ENCODE data around the gene COLEC12. TPM values are rescaled to one million over a fixed set of nuclear protein-coding genes. Genes with fewer than 3 reads are reported as not detected.

The COLEC12 gene
- total RNA-seq, 1 experiment from 2014 or later: not detected

GRCh38 chr18:422966-423365 is 77.5 kb downstream of the COLEC12 start:
- H3K4me3 ChIP-seq: no peak overlapping the region
- no peaks in the 10 kb centered on the region for H3K9me3 ChIP-seq (ENCODE audit: insufficient read depth, low read depth)
- no peaks in the 10 kb centered on the region for H3K4me1 ChIP-seq (replicated peaks; ENCODE audit: insufficient read depth)
- no peaks in the 10 kb centered on the region; the same call in 1 of the 2 replicates for H3K9me2 ChIP-seq (ENCODE audit: insufficient read depth)
- ChIA-PET CTCF (no interaction called here), POLR2A (ENCODE audit: unreplicated experiment) (no interaction called here)
- no peak overlapping the region for H3K4me2 ChIP-seq
- no peak overlapping the region for H3K27ac ChIP-seq
- no peak for TF ChIP-seq CTCF (conservative IDR thresholded peaks at IDR 0.05)
- TF ChIP-seq EZH2 (IDR thresholded peaks at IDR 0.05; ENCODE audit: low read depth): no peak
- no peaks in the 10 kb centered on the region for H3K79me2 ChIP-seq (ENCODE audit: low read depth)
- DNase-seq: no peak
- BruUV-seq (replicated peaks): no TSS peak
- 0 out of 2 replicates have a peak, but pooled peaks cover 11% of the 10 kb centered on the region for H3K27me3 ChIP-seq (ENCODE audit: insufficient read depth, low read depth)
- no peaks in the 10 kb centered on the region for H3F3A ChIP-seq (ENCODE audit: insufficient read depth, low read depth)
- H3K36me3 ChIP-seq (ENCODE audit: low read depth): no peaks in the 10 kb centered on the region
- intact Hi-C loops (cut with micrococcal nuclease; ENCODE audit: unreplicated experiment): no loop called here
- H2AFZ ChIP-seq: no peak overlapping the region
- H4K20me1 ChIP-seq (ENCODE audit: insufficient read depth): no peaks in the 10 kb centered on the region

GRCh38 chr18:421247-422155 is 79.0 kb downstream of the COLEC12 start:
- Histone ChIP-seq H3K9me3 (ENCODE audit: insufficient read depth, low read depth) (no peaks in the 10 kb centered on the region), H3F3A (ENCODE audit: insufficient read depth, low read depth) (no peaks in the 10 kb centered on the region), H3K27ac (no peak overlapping the region), H3K27me3 (ENCODE audit: insufficient read depth, low read depth) (0 out of 2 replicates have a peak, but pooled peaks cover 11% of the 10 kb centered on the region), H4K20me1 (ENCODE audit: insufficient read depth) (no peaks in the 10 kb centered on the region), H3K4me1 (replicated peaks; ENCODE audit: insufficient read depth) (no peaks in the 10 kb centered on the region), H3K36me3 (ENCODE audit: low read depth) (no peaks in the 10 kb centered on the region), H2AFZ (no peak overlapping the region; the same call in 1 of the 2 replicates), H3K9me2 (ENCODE audit: insufficient read depth) (no peaks in the 10 kb centered on the region; the same call in 1 of the 2 replicates), H3K4me2 (no peak overlapping the region), H3K79me2 (ENCODE audit: low read depth) (no peaks in the 10 kb centered on the region), H3K4me3 (no peak overlapping the region)
- ChIA-PET POLR2A (ENCODE audit: unreplicated experiment) (no interaction called here), CTCF (no interaction called here)
- TF ChIP-seq EZH2 (IDR thresholded peaks at IDR 0.05; ENCODE audit: low read depth) (no peak), CTCF (conservative IDR thresholded peaks at IDR 0.05) (no peak)
- peak in 1 of 2 experiments; percentile 42 for DNase-seq
- intact Hi-C loops (cut with micrococcal nuclease; ENCODE audit: unreplicated experiment): no loop called here
- no TSS peak for BruUV-seq (replicated peaks)

GRCh38 chr18:420661-421246 is 79.7 kb downstream of the COLEC12 start:
- no peaks in the 10 kb centered on the region; the same call in 1 of the 2 replicates for H3K9me2 ChIP-seq (ENCODE audit: insufficient read depth)
- no peak overlapping the region for H3K4me3 ChIP-seq
- H3K79me2 ChIP-seq (ENCODE audit: low read depth): no peaks in the 10 kb centered on the region
- H3K4me2 ChIP-seq: no peak overlapping the region
- ChIA-PET CTCF (no interaction called here), POLR2A (ENCODE audit: unreplicated experiment) (no interaction called here)
- H3K4me1 ChIP-seq (replicated peaks; ENCODE audit: insufficient read depth): no peaks in the 10 kb centered on the region
- no peaks in the 10 kb centered on the region for H3K36me3 ChIP-seq (ENCODE audit: low read depth)
- H2AFZ ChIP-seq: no peak overlapping the region; the same call in 1 of the 2 replicates
- DNase-seq: no peak
- TF ChIP-seq EZH2 (IDR thresholded peaks at IDR 0.05; ENCODE audit: low read depth) (no peak), CTCF (conservative IDR thresholded peaks at IDR 0.05) (no peak)
- intact Hi-C loops (cut with micrococcal nuclease; ENCODE audit: unreplicated experiment): no loop called here
- no peaks in the 10 kb centered on the region for H4K20me1 ChIP-seq (ENCODE audit: insufficient read depth)
- H3F3A ChIP-seq (ENCODE audit: insufficient read depth, low read depth): no peaks in the 10 kb centered on the region; the same call in 1 of the 2 replicates
- H3K27ac ChIP-seq: no peak overlapping the region
- BruUV-seq (replicated peaks): no TSS peak
- H3K27me3 ChIP-seq (ENCODE audit: insufficient read depth, low read depth): 0 out of 2 replicates have a peak, but pooled peaks cover 11% of the 10 kb centered on the region
- H3K9me3 ChIP-seq (ENCODE audit: insufficient read depth, low read depth): no peaks in the 10 kb centered on the region
